ENCODE data around the gene CEACAM7.

- TF ChIP-seq SRF (IDR thresholded peaks at IDR 0.05; ENCODE audit: low read depth, low read length) (no peak), NCOA1 (CRISPR knock-in tag; IDR thresholded peaks at IDR 0.05) (no peak), MXD4 (CRISPR knock-in tag; IDR thresholded peaks at IDR 0.05) (no peak), CTCF (CRISPR knock-in tag; IDR thresholded peaks at IDR 0.05) (no peak), PRPF4 (IDR thresholded peaks at IDR 0.05; ENCODE audit: low read depth, low read length, poor library complexity, severe bottlenecking) (no peak), YY1 (IDR thresholded peaks at IDR 0.05; ENCODE audit: insufficient read depth, insufficient replicate concordance, low read depth, low read length) (no peak), NPAS2 (CRISPR knock-in tag; IDR thresholded peaks at IDR 0.05; ENCODE audit: borderline replicate concordance) (no peak), CEBPG (CRISPR knock-in tag; IDR thresholded peaks at IDR 0.05) (no peak), TRIM24 (CRISPR knock-in tag; IDR thresholded peaks at IDR 0.05) (no peak)
These were observed 2.1 kb upstream of the CEACAM7 start for GRCh38 chr19:41689993-41690800.

All from HepG2 (cell line).